GM08714 (cell line): ENCODE results near the gene STPG1.

ENCODE experiments used
- H3K4me3 ChIP-seq: fragments of 200-500 bp; sonication (Bioruptor generic); 2 replicates; pipeline ENCODE4 v1.5.1; 2014; ENCODE audit warnings: mild to moderate bottlenecking, low read length, inconsistent platforms
- ZNF274 ChIP-seq: IDR thresholded peaks from 2 replicates; pipeline ENCODE4 v1.6.1; 2012; ENCODE audit warnings: mild to moderate bottlenecking, low read depth, low read length

The STPG1 gene

GRCh38 chr1:24440436-24440835, 26.9 kb upstream of the STPG1 start:
- H3K4me3 ChIP-seq: no peak overlapping the region
- TF ChIP-seq ZNF274: no peak

- no peak for TF ChIP-seq ZNF274
These were observed 24.9 kb upstream of the STPG1 start for GRCh38 chr1:24438423-24438901.

GRCh38 chr1:24437631-24438396, 24.2 kb upstream of the STPG1 start:
- H3K4me3 ChIP-seq: no peak overlapping the region
- no peak for TF ChIP-seq ZNF274

More at GRCh38 chr1:24438423-24438901, 24.9 kb upstream of the STPG1 start:
- H3K4me3 ChIP-seq: no peak overlapping the region

GRCh38 chr1:24435782-24436365, 22.3 kb upstream of the STPG1 start:
- no peak overlapping the region for H3K4me3 ChIP-seq
- TF ChIP-seq ZNF274: no peak

GRCh38 chr1:24427545-24427862, 13.9 kb upstream of the STPG1 start:
- H3K4me3 ChIP-seq: no peak overlapping the region
- no peak for TF ChIP-seq ZNF274

GRCh38 chr1:24426744-24427544, 13.4 kb upstream of the STPG1 start:
- TF ChIP-seq ZNF274: no peak
- H3K4me3 ChIP-seq: no peak overlapping the region

GRCh38 chr1:24425922-24426321, 12.3 kb upstream of the STPG1 start:
- TF ChIP-seq ZNF274: no peak

GRCh38 chr1:24425441-24425840, 11.9 kb upstream of the STPG1 start:
- no peak overlapping the region for H3K4me3 ChIP-seq
- no peak for TF ChIP-seq ZNF274

More at GRCh38 chr1:24425922-24426321, 12.3 kb upstream of the STPG1 start:
- no peak overlapping the region for H3K4me3 ChIP-seq

GRCh38 chr1:24424990-24425389, 11.4 kb upstream of the STPG1 start:
- TF ChIP-seq ZNF274: no peak
- no peak overlapping the region for H3K4me3 ChIP-seq

- no peak overlapping the region for H3K4me3 ChIP-seq
- no peak for TF ChIP-seq ZNF274
These were observed 10.6 kb upstream of the STPG1 start for GRCh38 chr1:24424207-24424606.

GRCh38 chr1:24421502-24421901, 7.9 kb upstream of the STPG1 start:
- TF ChIP-seq ZNF274: no peak
- no peak overlapping the region for H3K4me3 ChIP-seq

GRCh38 chr1:24420547-24420946, 7.0 kb upstream of the STPG1 start:
- no peak for TF ChIP-seq ZNF274
- H3K4me3 ChIP-seq: no peak overlapping the region

- H3K4me3 ChIP-seq: no peak overlapping the region
- TF ChIP-seq ZNF274: no peak
These were observed 5.5 kb upstream of the STPG1 start for GRCh38 chr1:24418898-24419628.

GRCh38 chr1:24417681-24418080, 4.1 kb upstream of the STPG1 start:
- no peak overlapping the region for H3K4me3 ChIP-seq
- TF ChIP-seq ZNF274: no peak
